Measurements from ENCODE around the gene OTUD3. TPM values are rescaled to one million over a fixed set of nuclear protein-coding genes. Genes with fewer than 3 reads are reported as not detected.
A peak's percentile ranks its signal among the peaks of the same experiment; 100 is the strongest.

Gene OTUD3
- total and polyA plus RNA-seq, 9 of the 15 experiments (the other 6 are each of a cell fraction or from before 2014, with no cell fraction given) = 2.0 to 16.6 (median 11.0) TPM

GRCh38 chr1:19882111-19883071, at the start of gene OTUD3 (continued):
- TF ChIP-seq RERE (CRISPR knock-in tag; IDR thresholded peaks at IDR 0.05; ENCODE audit: borderline replicate concordance) = 0 out of 2 replicates have a peak, but pooled peaks have one; percentile 62
- TF ChIP-seq ZBED1 (IDR thresholded peaks at IDR 0.05) = peak; percentile 20; the same call in 1 of the 2 replicates
- TF ChIP-seq MYNN (IDR thresholded peaks at IDR 0.05) = 0 out of 2 replicates have a peak, but pooled peaks have one; percentile 44
- TF ChIP-seq MYNN (CRISPR knock-in tag; IDR thresholded peaks at IDR 0.05) = no peak
- peak; percentile 69 for TF ChIP-seq GMEB1 (CRISPR knock-in tag; IDR thresholded peaks at IDR 0.05)
- TF ChIP-seq SUPT5H (IDR thresholded peaks at IDR 0.05) = peak; percentile 87
- peak; percentile 90 for TF ChIP-seq ZBTB2 (IDR thresholded peaks at IDR 0.05)
- no peak for TF ChIP-seq XRCC3 (IDR thresholded peaks at IDR 0.05)
- TF ChIP-seq RFX7 (CRISPR knock-in tag; IDR thresholded peaks at IDR 0.05) = no peak
- TF ChIP-seq MITF (IDR thresholded peaks at IDR 0.05) = peak; percentile 87
- no peak for TF ChIP-seq E2F5 (CRISPR knock-in tag; IDR thresholded peaks at IDR 0.05)
- no peak for TF ChIP-seq KLF13 (tag; IDR thresholded peaks at IDR 0.05; ENCODE audit: borderline replicate concordance, low read depth)
- TF ChIP-seq ATF7 (IDR thresholded peaks at IDR 0.05) = peak; percentile 86
